SK-N-SH (cell line): Measurements from ENCODE around the gene CDKN1A. TPM values are rescaled to one million over a fixed set of nuclear protein-coding genes. Genes with fewer than 3 reads are reported as not detected.

Experiments
- CTCF ChIA-PET: fragments of 300-600, 350-600 bp; formaldehyde crosslinking; extraction: SDS; loops from one replicate; lab custom pipeline; 2021; lab: Yijun Ruan, JAX
- POLR2A ChIA-PET: fragments of 350-600 bp; sonication (Branson Sonifier 250); formaldehyde crosslinking; extraction: SDS; loops from one replicate; lab custom pipeline; 2020; ENCODE audit warnings: antibody characterized with exemption, inconsistent platforms; lab: Yijun Ruan, JAX
- DNase-seq: peaks from one replicate; pipeline ENCODE4 v3.0.0; 2012
- H2AFZ ChIP-seq: fragments of 200-600 bp; sonication (generic); 2 replicates; pipeline ENCODE4 v1.8.1; 2016; ENCODE audit warnings: antibody characterized with exemption, mild to moderate bottlenecking, low read depth
- H3F3A ChIP-seq: fragments of 200-600 bp; sonication (generic); replicated peaks from 2 replicates; pipeline ENCODE3; 2016; ENCODE audit warnings: antibody characterized with exemption, mild to moderate bottlenecking; ENCODE audit not compliant: insufficient read depth
- H3K27ac ChIP-seq, 2 experiments: fragments of 200-500 bp in 1 of 2; fragments of 200-600 bp in 1 of 2; sonication (Bioruptor generic) in 1 of 2; sonication (generic), shearing (Covaris generic) in 1 of 2; 2 replicates each; pipeline versions ENCODE4 v1.5.1 to v1.6.1; 2014 to 2016; ENCODE audit warnings: low read depth in 2 of 2, inconsistent platforms in 1 of 2, low read length in 1 of 2, mild to moderate bottlenecking in 1 of 2, mixed read lengths in 1 of 2
- H3K27me3 ChIP-seq: fragments of 200-600 bp; sonication (generic), shearing (Covaris generic); 2 replicates; pipeline ENCODE4 v1.6.1; 2016; ENCODE audit warnings: mixed run types; ENCODE audit not compliant: insufficient read depth
- H3K36me3 ChIP-seq, 2 experiments: fragments of 200-500 bp in 1 of 2; fragments of 200-600 bp in 1 of 2; sonication (Bioruptor generic) in 1 of 2; sonication (generic) in 1 of 2; replicated peaks in 1 of 2; 2 replicates each; pipeline versions ENCODE3 to v1.5.1; 2014 to 2016; ENCODE audit warnings: low read length in 1 of 2, mild to moderate bottlenecking in 1 of 2; ENCODE audit not compliant: insufficient read depth in 2 of 2, control insufficient read depth in 1 of 2
- H3K4me1 ChIP-seq, 2 experiments: fragments of 200-500 bp in 1 of 2; fragments of 200-600 bp in 1 of 2; sonication (Bioruptor generic) in 1 of 2; sonication (generic), shearing (Covaris generic) in 1 of 2; 2 replicates each; pipeline versions ENCODE4 v1.5.1 to v1.6.1; 2014 to 2016; ENCODE audit warnings: low read depth in 1 of 2, low read length in 1 of 2, mixed run types in 1 of 2; ENCODE audit not compliant: insufficient read depth in 2 of 2, control insufficient read depth in 1 of 2
- H3K4me2 ChIP-seq: fragments of 200-600 bp; sonication (generic), shearing (Covaris generic); 2 replicates; pipeline ENCODE4 v1.6.1; 2017; ENCODE audit warnings: mixed run types
- H3K4me3 ChIP-seq, 2 experiments: fragments of 200-500 bp in 1 of 2; fragments of 200-600 bp in 1 of 2; sonication (Bioruptor generic) in 1 of 2; sonication (generic), shearing (Covaris generic) in 1 of 2; 2 replicates each; pipeline versions ENCODE4 v1.5.1 to v1.8.1; 2014 to 2016; ENCODE audit warnings: low read depth in 2 of 2, inconsistent platforms in 1 of 2, low read length in 1 of 2, mild to moderate bottlenecking in 1 of 2, mixed read lengths in 1 of 2, moderate library complexity in 1 of 2
- H3K79me2 ChIP-seq: fragments of 200-600 bp; sonication (generic); 2 replicates; pipeline ENCODE4 v1.8.1; 2017; ENCODE audit warnings: mild to moderate bottlenecking; ENCODE audit not compliant: insufficient read depth
- H3K9ac ChIP-seq: fragments of 200-600 bp; sonication (generic); 2 replicates; pipeline ENCODE4 v1.6.1; 2017; ENCODE audit warnings: mixed run types
- H3K9me2 ChIP-seq: fragments of 200-600 bp; sonication (generic); 2 replicates; pipeline ENCODE4 v1.6.1; 2017; ENCODE audit warnings: mixed run types
- H3K9me3 ChIP-seq: fragments of 200-600 bp; sonication (generic); 2 replicates; pipeline ENCODE4 v1.6.1; 2017; ENCODE audit warnings: mixed run types, mild to moderate bottlenecking, moderate library complexity
- H4K20me1 ChIP-seq: fragments of 200-600 bp; sonication (generic); 2 replicates; pipeline ENCODE4 v1.6.1; 2017; ENCODE audit warnings: mild to moderate bottlenecking, mixed run types; ENCODE audit not compliant: insufficient read depth
- EP300 ChIP-seq, 2 experiments: IDR thresholded peaks; 2 replicates each; pipeline versions ENCODE4 v1.4.0 to v1.6.1; 2012; ENCODE audit warnings: borderline replicate concordance in 1 of 2, low read depth in 1 of 2, low read length in 1 of 2
- EZH2phosphoT487 ChIP-seq: fragments of 200-600 bp; sonication (generic); IDR thresholded peaks from 2 replicates; pipeline ENCODE4 v1.6.1; 2017; ENCODE audit warnings: low read depth, mixed run types, mild to moderate bottlenecking, antibody characterized with exemption, moderate library complexity, borderline replicate concordance
- FOXM1 ChIP-seq: IDR thresholded peaks from 2 replicates; pipeline ENCODE4 v1.4.0; 2012; ENCODE audit warnings: low read depth, mild to moderate bottlenecking
- GABPA ChIP-seq: IDR thresholded peaks from 2 replicates; pipeline ENCODE4 v1.4.0; 2012; ENCODE audit warnings: low read depth, mild to moderate bottlenecking
- MAX ChIP-seq: IDR thresholded peaks from 2 replicates; pipeline ENCODE4 v1.4.0; 2012; ENCODE audit warnings: low read depth
- PBX3 ChIP-seq: IDR thresholded peaks from 2 replicates; pipeline ENCODE4; 2012
- POLR2AphosphoS5 ChIP-seq: IDR thresholded peaks from 2 replicates; pipeline ENCODE4 v1.6.1; 2012; ENCODE audit warnings: low read depth, low read length
- RAD21 ChIP-seq: IDR thresholded peaks from 2 replicates; pipeline ENCODE4 v1.6.1; 2012; ENCODE audit warnings: mild to moderate bottlenecking, low read length
- REST ChIP-seq: IDR thresholded peaks from 2 replicates; pipeline ENCODE4 v1.6.1; 2012; ENCODE audit warnings: mild to moderate bottlenecking, low read depth, low read length, moderate library complexity
- SIN3A ChIP-seq: IDR thresholded peaks from 2 replicates; pipeline ENCODE4 v1.6.1; 2012; ENCODE audit warnings: low read depth, mild to moderate bottlenecking, low read length, moderate library complexity, borderline replicate concordance
- SMC3 ChIP-seq: IDR thresholded peaks from 2 replicates; pipeline ENCODE4 v1.6.1; 2012; ENCODE audit warnings: low read depth, low read length, improper control_type of control experiment
- TAF1 ChIP-seq: IDR thresholded peaks from 2 replicates; pipeline ENCODE4 v1.6.1; 2012; ENCODE audit warnings: low read depth, mild to moderate bottlenecking, low read length, moderate library complexity, borderline replicate concordance
- TCF12 ChIP-seq: IDR thresholded peaks from 2 replicates; pipeline ENCODE4 v1.4.0; 2012
- USF1 ChIP-seq: IDR thresholded peaks from 2 replicates; pipeline ENCODE4 v1.4.0; 2012; ENCODE audit warnings: low read depth, borderline replicate concordance
- USF2 ChIP-seq: fragments of 150-350 bp; IDR thresholded peaks from 2 replicates; pipeline ENCODE4 v1.6.1; 2017; ENCODE audit warnings: antibody characterized with exemption, low read length, low read depth, borderline replicate concordance
- YY1 ChIP-seq: IDR thresholded peaks from 2 replicates; pipeline ENCODE4 v1.4.0; 2012; ENCODE audit warnings: low read depth, mild to moderate bottlenecking
- WGBS: methylation state at CpG from one replicate; pipeline ENCODE4 v1.1.6; 2017; ENCODE audit warnings: low lambda C conversion rate; 5-methylcytosine and 5-hydroxymethylcytosine counted together
- polyA plus RNA-seq, 3 experiments: library from polyadenylated mRNA; depleted of rRNA; stranded (reverse); fragments of >200 nt; gene quantifications; 2 replicates each; pipeline ENCODE4 v1.2.3, GENCODE V29; 2012

Gene CDKN1A
- polyA plus RNA-seq, 1 of the 3 experiments (the other 2 are of a cell fraction), result 747 TPM

- peaks cover 23% of the 10 kb centered on the region for H4K20me1 ChIP-seq
- H3K36me3 ChIP-seq, result peaks cover 2 to 6% of the 10 kb centered on the region in 2 experiments
- H2AFZ ChIP-seq, result no peak overlapping the region
- no peaks in the 10 kb centered on the region for H3K79me2 ChIP-seq
- CTCF ChIA-PET, result interaction anchor here (1.0 to 2.0 kb wide), 5 partner anchors 11 to 77 kb away, joined by 3 to 8 read pairs (median 4); partner anchors contain the start of gene CDKN1A
- no peak for DNase-seq
- no peak overlapping the region for H3K27ac ChIP-seq
- WGBS, result 79% methylated on average over 3 of the region's 3 CpGs
- H3K9me3 ChIP-seq, result no peaks in the 10 kb centered on the region
- POLR2A ChIA-PET, result no interaction called here
- H3F3A ChIP-seq, result peaks cover 21% of the 10 kb centered on the region
- no peak overlapping the region for H3K4me2 ChIP-seq
- no peaks in the 10 kb centered on the region for H3K9me2 ChIP-seq
- no peak overlapping the region for H3K9ac ChIP-seq
- H3K4me3 ChIP-seq, result no peak overlapping the region
- no peak for TF ChIP-seq USF1
- TF ChIP-seq REST, result no peak
- no peak for TF ChIP-seq FOXM1
- no peak for TF ChIP-seq USF2
- no peak for TF ChIP-seq SMC3
- no peak for TF ChIP-seq TCF12
- no peak for TF ChIP-seq YY1
- no peak for TF ChIP-seq MAX
- no peak for TF ChIP-seq PBX3
- TF ChIP-seq EZH2phosphoT487, result no peak
- TF ChIP-seq TAF1, result no peak
- TF ChIP-seq RAD21, result no peak
- TF ChIP-seq POLR2AphosphoS5, result no peak
- no peak for TF ChIP-seq SIN3A
- TF ChIP-seq EP300 (IDR thresholded peaks at IDR 0.05; ENCODE audit: borderline replicate concordance in 1 of 2, low read depth in 1 of 2, low read length in 1 of 2), result no peak
- TF ChIP-seq GABPA, result no peak
- no peaks in the 10 kb centered on the region for H3K27me3 ChIP-seq
- H3K4me1 ChIP-seq, result no peaks in the 10 kb centered on the region; a peak in 1 of 4 replicates
These were observed 13.7 kb downstream of the CDKN1A start for GRCh38 chr6:36692220-36692619.
